ENCODE results near the gene NPTN.

Gene NPTN

DNA sequence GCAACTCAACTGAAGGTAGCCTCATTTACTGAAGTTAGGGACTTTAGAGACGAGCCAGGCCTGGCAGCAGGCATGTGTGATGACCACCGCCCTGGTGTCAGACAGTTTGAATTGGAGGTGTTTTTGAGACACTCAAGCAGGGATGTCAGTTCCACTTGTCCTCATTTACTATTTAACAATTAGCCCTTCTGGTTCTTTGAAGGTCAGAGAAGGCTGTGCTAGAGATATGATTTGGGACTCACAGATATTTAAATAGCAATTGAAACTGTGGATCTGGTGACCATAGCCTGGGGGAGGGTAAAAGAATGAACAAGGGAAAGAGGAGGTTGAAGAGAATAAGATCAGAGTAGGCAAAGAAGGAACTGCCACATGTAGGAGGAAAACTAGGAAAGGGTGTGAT, 115.6 kb downstream of the NPTN start:
- DNase-seq, result no peak

DNA sequence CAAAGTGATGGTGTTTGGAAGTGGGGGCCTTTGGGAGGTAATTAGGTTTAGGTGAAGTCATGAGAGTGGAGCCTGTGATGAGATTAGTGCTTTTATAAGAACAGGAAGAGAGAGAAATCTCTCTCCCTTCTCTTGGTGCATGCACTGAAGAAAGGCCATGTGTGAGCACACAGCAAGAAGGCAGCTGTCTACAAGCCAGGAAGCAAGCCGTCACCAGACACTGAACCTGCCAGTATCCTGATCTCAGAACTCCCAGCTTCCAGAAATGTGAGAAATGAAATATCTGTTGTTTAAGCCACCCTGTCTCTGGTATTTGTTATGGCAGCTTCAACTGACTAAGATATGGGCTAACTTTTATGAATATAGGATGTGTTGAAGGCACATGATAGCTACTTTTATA, 117.7 kb downstream of the NPTN start:
- DNase-seq, result no peak
